GM19467 (cell line): Measurements from ENCODE around the gene LLPH.
A peak's percentile ranks its signal among the peaks of the same experiment; 100 is the strongest.

Experiments used
- ATAC-seq: cut with Tn5 transposase; IDR thresholded peaks from one replicate; pipeline ENCODE4 v1.9.1; 2021; ENCODE audit warnings: mild to moderate bottlenecking, moderate library complexity; ENCODE audit not compliant: unreplicated experiment

Gene LLPH

DNA sequence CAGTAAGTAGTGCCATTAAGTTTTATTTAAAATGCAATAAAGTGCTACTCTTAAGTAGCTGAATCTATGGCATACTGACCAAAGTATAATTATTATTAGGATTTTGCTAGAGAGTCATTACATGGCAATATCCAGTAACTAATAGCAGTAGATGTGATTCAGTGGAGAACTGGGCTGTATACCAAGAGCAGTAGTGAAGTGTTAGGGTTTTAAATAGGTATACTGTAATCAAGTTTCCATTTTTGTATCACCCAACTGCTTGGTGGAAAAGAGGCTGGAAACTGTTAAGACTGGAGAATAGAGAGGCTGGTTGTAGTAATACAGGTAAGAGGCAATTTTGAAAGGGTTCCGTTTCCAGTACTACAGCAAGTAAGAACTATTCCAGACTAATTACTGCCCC lies 13.3 kb upstream of the LLPH start:
- no peak for ATAC-seq

DNA sequence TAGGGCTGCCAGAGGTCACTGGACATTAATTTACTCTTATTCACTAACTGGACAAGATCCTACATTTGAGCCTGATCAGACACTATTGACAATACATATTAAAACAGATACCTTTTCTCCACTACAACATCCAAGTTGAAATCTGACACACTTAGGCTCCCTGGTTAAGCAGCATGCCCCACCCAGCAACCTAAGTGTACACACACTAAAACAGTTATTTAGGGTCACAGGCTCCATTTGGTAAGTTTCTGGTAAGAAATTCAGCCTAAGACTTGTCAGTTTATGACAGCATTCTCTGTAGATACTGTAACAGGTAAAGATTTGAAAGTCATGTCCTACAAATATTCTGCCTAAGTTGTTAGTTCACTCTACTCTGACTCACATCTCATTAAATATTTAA lies 12.3 kb upstream of the LLPH start:
- ATAC-seq, result no peak

DNA sequence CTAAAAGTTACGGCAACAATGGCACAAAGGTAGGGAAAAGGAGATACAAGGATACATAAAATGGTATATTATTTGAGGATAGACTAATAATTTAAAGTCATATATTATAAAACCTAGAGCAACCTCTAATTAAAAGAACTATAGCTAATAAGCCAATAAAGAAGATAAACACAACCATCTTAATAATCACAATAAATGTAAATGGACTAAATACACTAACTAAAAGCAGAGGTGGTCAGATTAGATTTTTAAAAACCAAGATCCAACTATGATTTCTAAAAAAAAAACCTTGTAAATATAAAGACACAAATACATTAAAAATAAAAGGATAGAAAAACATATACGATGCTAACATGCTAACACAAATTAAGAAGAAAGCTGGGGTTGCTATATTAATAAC lies 10.7 kb upstream of the LLPH start:
- no peak for ATAC-seq

DNA sequence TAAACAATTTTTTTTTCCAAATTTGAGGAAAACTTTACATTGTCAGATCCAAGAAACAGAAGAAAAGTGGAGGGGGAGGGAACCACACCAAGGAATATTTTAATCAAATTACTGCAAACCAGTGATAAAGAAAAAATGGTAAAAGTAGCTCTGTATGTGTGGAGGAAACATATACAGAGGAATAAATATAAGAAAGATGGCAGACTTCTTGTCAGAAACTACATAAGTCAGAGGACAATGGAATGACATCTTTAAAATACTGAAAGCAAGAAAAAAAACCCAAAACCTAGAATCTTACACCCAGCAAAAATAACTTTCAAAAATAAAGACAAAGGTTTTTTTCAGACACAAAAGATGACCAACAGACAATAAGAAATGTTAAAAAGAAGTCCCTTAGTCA lies 10.2 kb upstream of the LLPH start:
- no peak for ATAC-seq

DNA sequence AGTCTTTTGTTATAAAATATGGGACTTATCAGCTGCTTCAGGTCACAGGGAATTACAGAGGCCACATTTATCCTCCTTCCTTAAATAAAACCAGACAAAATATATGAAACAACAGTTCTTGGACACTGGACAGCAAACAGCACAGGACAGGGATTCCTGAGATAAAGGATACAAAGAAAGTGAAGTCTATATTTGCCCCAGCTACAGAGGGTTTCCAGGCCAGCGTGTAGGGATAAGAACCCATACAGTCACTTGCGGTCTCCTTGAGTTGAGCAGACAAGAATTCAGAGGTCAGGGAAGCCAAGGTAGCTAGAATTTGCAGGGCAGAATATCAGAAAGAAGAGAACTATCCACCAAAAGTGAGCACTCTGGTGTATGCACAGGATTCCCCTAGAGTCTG lies 8.8 kb upstream of the LLPH start:
- ATAC-seq, result no peak

DNA sequence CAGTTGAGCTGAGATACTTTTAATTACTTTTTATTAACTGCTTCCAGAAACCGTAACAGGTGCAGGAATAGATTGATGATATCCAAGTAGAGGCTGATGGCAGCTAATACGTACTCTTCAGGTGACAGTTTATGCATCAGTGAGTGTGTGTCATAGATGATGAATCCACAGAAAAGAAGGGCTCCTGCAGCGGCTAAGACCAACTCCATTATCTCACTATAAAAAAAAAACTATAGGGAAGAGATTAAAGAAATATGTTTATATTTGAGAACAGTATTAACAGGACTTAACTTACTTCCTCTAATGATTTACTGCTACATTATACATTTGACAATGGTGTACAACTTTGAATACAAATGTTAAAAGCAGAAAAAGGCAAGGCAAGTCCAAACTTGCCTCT lies 7.4 kb upstream of the LLPH start:
- no peak for ATAC-seq

DNA sequence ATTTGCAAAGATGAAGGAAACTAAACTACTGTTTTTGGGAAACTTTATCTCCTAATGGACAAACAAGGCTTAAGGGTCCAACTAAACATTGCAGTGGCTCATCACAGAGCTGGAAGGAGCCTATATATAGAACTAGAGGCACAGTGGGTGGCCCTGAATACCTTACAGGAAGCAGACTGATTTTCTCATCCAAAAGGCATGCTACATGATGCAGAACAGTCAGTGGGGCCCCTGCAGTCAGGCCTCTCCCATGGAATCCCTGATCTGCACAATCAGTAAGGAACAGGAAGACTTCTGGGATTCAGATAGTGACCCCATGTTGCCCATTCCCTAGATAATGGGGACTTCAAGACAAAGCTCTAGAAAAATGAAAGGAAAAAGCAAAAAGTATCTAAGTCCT lies 1.9 kb upstream of the LLPH start:
- no peak for ATAC-seq

DNA sequence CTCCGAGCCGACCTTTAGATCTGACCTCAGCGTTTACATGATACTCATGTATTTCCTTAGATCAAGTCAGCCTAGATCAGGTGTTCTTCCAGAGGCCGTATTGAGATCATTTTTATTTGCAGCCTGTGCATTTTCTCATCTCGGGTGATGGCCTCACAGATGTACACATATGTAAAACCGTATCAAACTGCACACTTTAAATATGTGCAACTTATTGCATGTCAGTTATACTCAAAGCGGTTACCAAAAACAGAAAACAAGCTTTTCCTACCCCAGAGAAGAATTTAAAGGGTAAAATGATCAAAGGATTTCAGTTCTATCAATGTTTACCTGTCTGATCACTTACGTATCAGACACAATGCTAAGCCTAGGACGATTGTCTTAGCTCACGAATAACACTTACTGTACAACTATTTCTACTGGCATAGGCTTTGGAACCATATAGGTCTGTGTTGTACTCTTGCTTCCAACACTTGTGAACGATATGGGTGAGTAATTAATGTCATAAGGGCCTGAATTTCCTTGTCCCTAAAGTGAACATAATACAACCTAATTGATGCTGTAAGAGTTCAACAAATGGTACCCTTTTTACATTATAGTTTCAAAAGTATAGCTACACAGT lies 628 bp upstream of the LLPH start:
- no peak for ATAC-seq

DNA sequence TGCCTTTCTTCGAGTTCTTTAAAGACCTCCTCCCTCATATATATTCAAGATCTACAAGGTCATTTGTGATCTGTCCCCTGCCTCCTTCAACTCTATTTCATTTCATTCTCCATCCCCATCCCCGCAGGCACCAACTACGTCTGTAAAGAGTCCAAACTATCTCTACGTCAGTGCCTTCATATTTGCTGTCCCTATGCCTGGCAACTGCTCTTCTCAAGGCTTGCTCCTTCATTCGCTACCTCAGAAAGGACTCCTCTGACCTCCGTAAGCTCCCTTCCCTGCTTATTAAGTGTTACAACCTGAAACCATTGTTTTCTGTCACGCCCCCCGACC lies 650 bp downstream of the LLPH start:
- no peak for ATAC-seq

DNA sequence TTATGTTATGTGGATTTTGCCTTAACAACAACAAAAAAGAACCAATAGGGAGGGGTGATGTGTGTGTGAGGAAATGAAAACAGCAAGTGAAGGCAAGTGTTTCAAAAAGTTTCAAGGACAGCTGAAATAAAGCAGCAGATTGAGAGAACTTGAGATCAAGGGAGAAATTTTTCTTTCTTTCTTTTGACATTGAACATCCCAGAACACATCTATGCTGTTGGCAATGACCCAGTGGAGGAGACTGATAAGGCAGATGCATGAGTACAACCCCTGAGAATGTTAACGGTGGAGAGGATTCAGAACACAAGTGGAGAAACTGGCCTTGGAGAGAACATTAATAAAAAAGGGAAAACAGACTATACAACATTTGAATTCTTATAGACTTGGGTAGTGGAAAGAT lies 2.9 kb downstream of the LLPH start:
- no peak for ATAC-seq

DNA sequence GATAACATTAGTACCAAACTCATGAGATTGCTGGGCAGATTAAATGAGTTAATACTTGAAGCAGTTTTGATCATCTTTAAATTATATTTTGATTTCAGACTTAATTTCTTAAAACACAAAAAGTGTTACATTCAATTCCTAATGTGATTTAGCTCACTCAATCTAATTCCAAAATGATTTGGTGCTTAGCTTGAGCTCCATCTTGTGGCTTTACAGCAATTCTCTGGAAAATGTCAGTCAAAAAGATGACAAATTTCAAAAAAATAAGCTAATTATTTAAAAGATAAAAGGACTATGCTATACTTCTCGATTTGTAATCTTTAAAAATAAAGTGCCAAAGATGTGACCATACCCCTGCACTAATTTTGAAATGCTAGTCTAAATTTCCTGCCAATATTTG lies 10.1 kb downstream of the LLPH start:
- no peak for ATAC-seq

DNA sequence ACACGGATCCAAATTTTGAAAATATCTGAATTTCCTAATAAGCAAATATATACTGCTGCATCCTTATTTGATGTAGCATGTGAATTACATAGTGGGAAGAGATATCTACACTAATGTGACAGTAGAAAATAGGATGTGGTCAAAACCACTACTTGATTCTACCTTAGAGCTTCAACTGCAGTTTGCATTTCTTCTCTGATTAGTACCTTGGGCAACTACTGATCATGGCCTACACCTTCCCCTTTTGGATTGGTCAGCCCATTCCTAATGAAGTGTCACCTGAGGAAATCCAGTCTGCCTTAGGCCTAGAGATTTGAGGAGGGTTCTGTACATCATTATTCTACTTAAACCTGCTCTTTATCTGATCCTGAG lies 10.7 kb downstream of the LLPH start:
- ATAC-seq, result no peak

DNA sequence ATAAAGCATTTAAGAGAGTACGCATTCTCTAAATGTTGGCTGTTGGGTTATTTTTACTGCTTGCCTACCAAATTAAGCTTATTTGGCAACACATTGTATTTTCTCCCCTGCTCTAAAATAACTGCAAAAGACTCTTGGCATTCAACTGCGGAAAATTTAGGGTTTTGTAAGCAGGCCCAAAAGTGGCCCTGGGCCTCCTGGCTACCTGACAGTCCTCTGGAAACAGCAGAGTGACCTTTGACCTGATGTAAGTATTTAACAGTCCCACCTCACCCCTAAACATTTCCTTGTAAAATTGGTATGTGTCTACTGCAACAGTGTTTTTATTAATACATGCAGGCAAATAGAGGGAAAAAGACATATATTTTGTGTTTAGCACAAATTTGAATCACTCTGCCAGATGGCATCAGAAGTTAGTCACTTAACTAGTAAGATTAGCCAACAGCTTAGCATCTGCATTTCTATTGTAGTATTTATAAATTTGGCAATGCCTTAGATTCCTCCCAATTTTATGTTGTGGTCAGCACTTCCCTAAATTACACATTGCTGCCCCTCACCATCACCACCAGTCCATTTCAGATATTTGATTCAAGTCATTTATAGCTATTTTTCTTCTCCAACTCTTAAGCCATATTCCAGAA lies 11.2 kb downstream of the LLPH start:
- no peak for ATAC-seq

DNA sequence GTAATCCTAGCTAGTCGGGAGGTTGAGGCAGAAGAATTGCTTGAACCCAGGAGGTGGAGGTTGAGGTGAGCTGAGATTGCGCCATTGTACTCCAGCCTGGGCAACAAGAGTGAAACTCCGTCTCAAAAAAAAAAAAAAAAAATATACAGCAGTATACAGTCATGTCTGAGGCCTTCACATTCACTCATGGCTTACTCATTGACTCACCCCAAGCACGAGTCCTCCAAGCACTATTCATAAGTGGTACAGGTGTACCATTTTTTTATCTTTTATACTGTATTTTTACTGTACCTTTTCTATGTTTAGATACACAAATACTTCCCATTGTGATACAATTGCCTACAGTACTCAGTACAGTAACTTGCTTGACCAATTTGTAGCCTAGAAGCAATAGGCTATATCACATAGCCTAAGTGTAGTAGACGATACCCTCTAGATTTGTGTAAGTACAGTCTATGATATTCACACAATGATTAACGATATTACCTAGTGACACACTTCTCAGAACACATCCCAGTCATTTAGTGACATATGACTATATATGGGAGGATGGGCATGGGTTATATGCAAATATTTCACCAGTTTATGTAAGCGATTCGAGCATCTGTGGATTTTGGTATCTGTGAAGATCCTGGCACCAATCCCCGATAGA lies 12.2 kb downstream of the LLPH start:
- no peak for ATAC-seq

DNA sequence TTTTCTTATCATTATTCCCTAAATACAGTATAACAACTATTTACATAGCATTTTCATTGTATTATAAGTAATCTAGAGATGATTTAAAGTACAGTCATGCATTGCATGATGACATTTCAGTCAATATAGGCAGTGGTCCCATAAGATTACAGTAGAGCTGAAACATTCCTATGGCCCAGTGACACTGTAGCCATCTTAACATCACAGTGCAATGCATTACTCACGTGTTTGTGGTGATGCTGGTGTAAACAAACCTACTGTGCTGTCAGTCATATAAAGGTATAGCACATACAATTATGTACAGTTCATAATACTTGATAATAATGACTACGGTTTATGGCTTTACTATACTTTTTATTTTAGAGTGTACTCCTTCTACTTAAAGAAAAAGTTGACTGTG lies 13.3 kb downstream of the LLPH start:
- ATAC-seq, result no peak

DNA sequence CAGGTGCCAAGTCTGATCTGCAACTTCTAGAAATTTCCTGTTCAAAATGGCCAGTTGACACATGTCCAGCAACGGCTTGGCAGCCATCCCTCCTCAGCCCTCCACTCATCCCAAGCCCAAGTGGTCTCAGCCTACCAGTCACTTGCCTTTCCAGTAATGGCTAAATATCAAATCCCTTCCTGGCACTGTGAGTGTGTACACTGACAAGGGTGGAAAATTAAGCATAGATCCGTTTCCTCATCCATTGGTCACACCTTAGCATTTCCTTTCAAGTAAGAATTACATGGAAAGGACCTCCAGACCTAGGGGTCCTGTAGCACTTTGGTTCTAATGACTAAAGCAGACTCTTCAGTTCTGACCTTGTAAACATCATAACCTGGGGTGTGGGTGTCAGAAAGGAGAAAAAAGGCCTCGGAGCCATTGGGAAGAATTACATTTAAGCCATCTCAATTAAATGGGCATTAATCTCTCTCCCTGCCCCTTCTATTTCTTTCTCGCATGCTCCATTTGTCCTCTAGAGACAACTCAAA lies 15.4 kb downstream of the LLPH start:
- ATAC-seq, result no peak

DNA sequence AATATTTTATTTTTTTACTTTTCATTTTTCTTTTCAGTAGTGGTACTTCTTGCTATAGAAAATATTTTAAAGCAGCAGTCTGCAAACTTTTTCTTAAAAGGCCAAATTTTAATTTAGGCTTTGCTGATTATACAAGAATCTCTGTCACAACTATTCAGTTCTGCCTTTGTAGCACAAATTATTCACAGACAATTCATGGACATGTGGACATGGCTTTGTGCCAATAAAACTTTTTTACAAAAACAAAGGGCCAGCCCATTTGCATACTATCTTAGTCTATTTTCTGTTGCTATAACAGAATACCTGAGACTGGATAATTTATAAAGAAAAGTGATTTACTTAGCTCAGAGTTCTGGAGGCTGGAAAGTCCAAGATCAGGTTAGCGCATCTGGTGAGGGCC lies 17.1 kb downstream of the LLPH start:
- ATAC-seq, result no peak

DNA sequence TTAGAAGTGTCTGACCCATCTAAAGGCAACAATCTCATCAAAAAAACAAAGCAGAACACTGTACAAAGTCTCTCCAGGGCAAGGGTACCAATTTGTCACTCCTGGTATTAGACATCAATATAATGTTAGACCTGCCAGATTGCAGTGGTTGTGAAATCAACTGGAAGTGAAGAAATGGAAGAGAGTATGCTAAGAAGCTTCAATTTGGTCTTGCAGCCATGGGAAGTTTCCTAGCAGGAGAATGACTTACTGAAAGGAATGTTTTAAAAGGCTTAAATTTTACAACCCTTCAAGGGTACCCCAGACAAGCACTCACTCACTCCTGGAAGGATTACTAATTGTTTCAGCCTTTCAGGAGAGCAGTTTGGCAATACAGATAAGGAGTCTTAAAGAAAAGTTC lies 18.9 kb downstream of the LLPH start:
- ATAC-seq, result no peak

DNA sequence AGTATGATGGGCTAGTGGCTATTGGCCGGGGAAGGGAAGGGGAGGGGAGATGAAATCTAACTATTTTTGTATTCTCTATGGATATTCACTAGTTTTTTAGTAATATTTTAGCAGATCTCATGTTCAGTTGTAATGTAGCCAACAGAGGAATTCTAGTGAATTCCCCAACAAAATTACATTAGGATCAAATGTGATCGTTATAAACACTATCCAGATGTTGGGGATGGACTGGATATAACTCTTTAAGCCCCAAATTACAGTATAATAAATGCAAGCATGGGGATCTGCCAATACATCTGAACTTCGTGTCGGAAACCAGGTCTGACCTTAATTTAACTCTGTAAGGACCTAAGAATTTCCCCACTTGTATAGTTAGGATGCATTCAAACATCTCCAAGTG lies 21.5 kb downstream of the LLPH start:
- no peak for ATAC-seq

DNA sequence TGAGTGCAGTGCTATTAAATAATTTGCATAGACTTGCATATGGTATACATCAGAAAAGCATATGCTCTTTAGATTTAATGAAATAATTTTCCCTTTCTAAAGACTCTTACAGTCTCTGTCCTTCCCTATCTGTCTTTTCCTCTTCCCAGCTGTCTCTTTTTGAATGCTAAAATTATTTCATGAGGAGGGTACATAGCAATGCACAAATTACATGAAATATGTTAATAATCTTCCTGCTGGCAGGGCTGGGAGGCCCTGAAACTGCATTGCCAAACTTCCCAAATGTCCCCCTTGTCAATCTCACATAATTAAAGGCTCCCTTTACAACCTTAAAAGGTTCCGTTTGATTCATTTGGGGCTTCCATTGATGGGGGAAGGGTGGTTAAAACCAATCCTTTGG lies 22.2 kb downstream of the LLPH start:
- ATAC-seq, result no peak

DNA sequence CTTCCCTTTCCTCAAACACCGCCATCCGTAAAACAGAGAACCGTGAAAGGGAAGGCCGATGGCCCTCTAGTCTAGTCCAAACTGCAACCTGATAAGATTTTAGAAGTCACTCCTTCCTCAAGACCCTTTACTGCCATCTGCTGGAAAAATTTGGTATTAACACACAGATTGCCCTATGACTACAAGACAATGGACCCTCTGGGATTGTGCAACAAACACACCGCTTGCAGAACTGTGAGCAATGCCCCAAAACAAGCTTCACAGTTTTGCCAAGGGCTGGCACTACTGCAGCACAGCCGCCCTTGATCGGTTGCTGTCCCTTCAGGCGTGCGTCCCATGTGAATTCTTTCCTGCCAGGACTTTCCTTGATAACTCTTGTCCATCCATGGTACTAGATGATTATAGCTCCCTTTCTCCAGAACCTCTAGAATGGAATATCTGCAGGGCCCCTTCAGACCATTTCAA lies 23.1 kb downstream of the LLPH start:
- peak; percentile 97 for ATAC-seq
